GM23248 (cell line): ENCODE measurements around the gene RMC1. TPM values are rescaled to one million over a fixed set of nuclear protein-coding genes. Genes with fewer than 3 reads are reported as not detected.

ENCODE experiments used
- DNase-seq: peaks from one replicate; pipeline ENCODE4 v3.0.0-alpha.2; 2015
- H2AFZ ChIP-seq: fragments of 200-600 bp; sonication (generic); 2 replicates; pipeline ENCODE4 v1.6.1; 2016; ENCODE audit warnings: antibody characterized with exemption
- H3F3A ChIP-seq: fragments of 200-600 bp; sonication (generic); 2 replicates; pipeline ENCODE4 v1.6.1; 2016; ENCODE audit warnings: mild to moderate bottlenecking, antibody characterized with exemption, mixed run types; ENCODE audit not compliant: insufficient read depth
- H3K27ac ChIP-seq: fragments of 200-600 bp; sonication (generic); 2 replicates; pipeline ENCODE4 v1.5.1; 2016; ENCODE audit warnings: mild to moderate bottlenecking
- H3K27me3 ChIP-seq: fragments of 200-600 bp; sonication (generic); replicated peaks from 2 replicates; pipeline ENCODE4 v1.6.1; 2016; ENCODE audit warnings: mild to moderate bottlenecking; ENCODE audit not compliant: insufficient read depth
- H3K36me3 ChIP-seq: fragments of 200-600 bp; sonication (generic); 2 replicates; pipeline ENCODE4 v1.6.1; 2016; ENCODE audit warnings: low read depth, mild to moderate bottlenecking
- H3K4me1 ChIP-seq: fragments of 200-600 bp; sonication (generic); 2 replicates; pipeline ENCODE4 v1.6.1; 2016; ENCODE audit warnings: mild to moderate bottlenecking; ENCODE audit not compliant: insufficient read depth
- H3K4me2 ChIP-seq: fragments of 200-600 bp; sonication (generic); one replicate; pipeline ENCODE4 v1.6.1; 2016; ENCODE audit warnings: mild to moderate bottlenecking; ENCODE audit not compliant: unreplicated experiment
- H3K4me3 ChIP-seq: fragments of 200-600 bp; sonication (generic); 2 replicates; pipeline ENCODE4 v1.5.1; 2016; ENCODE audit warnings: mild to moderate bottlenecking
- H3K79me2 ChIP-seq: fragments of 200-600 bp; sonication (generic); 2 replicates; pipeline ENCODE4 v1.6.1; 2016; ENCODE audit warnings: mild to moderate bottlenecking; ENCODE audit not compliant: insufficient read depth
- H3K9ac ChIP-seq: fragments of 200-600 bp; sonication (generic); 2 replicates; pipeline ENCODE4 v1.6.1; 2016; ENCODE audit warnings: mild to moderate bottlenecking
- H3K9me2 ChIP-seq: fragments of 200-600 bp; sonication (generic); 2 replicates; pipeline ENCODE4 v1.6.1; 2016; ENCODE audit warnings: mixed run types, mild to moderate bottlenecking, moderate library complexity; ENCODE audit not compliant: insufficient read depth
- H3K9me3 ChIP-seq: fragments of 200-600 bp; sonication (generic); one replicate; pipeline ENCODE4 v1.6.1; 2017; ENCODE audit warnings: low read depth
- H4K20me1 ChIP-seq: fragments of 200-600 bp; sonication (generic); 2 replicates; pipeline ENCODE4 v1.6.0; 2016; ENCODE audit not compliant: insufficient read depth
- EZH2 ChIP-seq: fragments of 200-600 bp; sonication (generic); IDR thresholded peaks from 2 replicates; pipeline ENCODE4 v1.6.1; 2018; ENCODE audit warnings: antibody characterized with exemption, mild to moderate bottlenecking; ENCODE audit not compliant: insufficient read depth, poor library complexity, severe bottlenecking
- EZH2phosphoT487 ChIP-seq: fragments of 200-600 bp; sonication (generic); IDR thresholded peaks from 2 replicates; pipeline ENCODE4 v1.6.1; 2018; ENCODE audit warnings: antibody characterized with exemption, moderate library complexity, mild to moderate bottlenecking, low read depth; ENCODE audit not compliant: insufficient read depth
- WGBS, 2 experiments: methylation state at CpG; one replicate each; pipeline ENCODE4 v1.1.6; 2015 to 2017; ENCODE audit warnings: low lambda C conversion rate in 2 of 2, low coverage in 1 of 2; ENCODE audit errors: missing lambda C conversion rate in 2 of 2; 5-methylcytosine and 5-hydroxymethylcytosine counted together
- in situ Hi-C: fragments of 300-500 bp; cut with MboI; formaldehyde crosslinking; loops from 2 replicates; pipeline ENCODE4 v1.15.0; 2020
- polyA plus RNA-seq: library from polyadenylated mRNA; unstranded; fragments of >200 nt; fragmentation: Nextera tagmentation; extraction: Ambion mirVana; gene quantifications from 2 replicates; pipeline ENCODE4 v1.2.1, GENCODE V29; 2016
- total RNA-seq: library from RNA; depleted of rRNA; stranded (reverse); fragments of >200 nt; shearing (Covaris generic); gene quantifications from 2 replicates; pipeline ENCODE4 v1.2.3, GENCODE V29; 2014

RMC1 gene
- total and polyA plus RNA-seq, 2 experiments from 2014 or later, result 22.1 to 22.8 TPM

GRCh38 chr18:23570912-23571504 lies 67.7 kb downstream of the RMC1 start:
- Histone ChIP-seq H3K36me3 (peaks cover 44% of the 10 kb centered on the region), H3F3A (peaks cover 25% of the 10 kb centered on the region), H3K27ac (no peak overlapping the region), H3K9me3 (no peaks in the 10 kb centered on the region), H3K4me1 (peaks cover 14% of the 10 kb centered on the region), H2AFZ (no peak overlapping the region), H3K4me2 (no peak overlapping the region), H4K20me1 (0 out of 2 replicates have a peak, but pooled peaks cover 4% of the 10 kb centered on the region), H3K4me3 (no peak overlapping the region), H3K27me3 (no peaks in the 10 kb centered on the region), H3K9me2 (no peaks in the 10 kb centered on the region), H3K79me2 (peaks cover 35% of the 10 kb centered on the region), H3K9ac (no peak overlapping the region)
- no peak for DNase-seq
- WGBS, 2 experiments, result 95 to 100% methylated on average over 3 of the region's 3 CpGs
- in situ Hi-C loops, result no loop called here
- TF ChIP-seq EZH2 (no peak), EZH2phosphoT487 (no peak)

GRCh38 chr18:23572012-23572411 lies 68.7 kb downstream of the RMC1 start:
- Histone ChIP-seq H3K27me3 (no peaks in the 10 kb centered on the region), H3K79me2 (peaks cover 40% of the 10 kb centered on the region), H3K9me3 (no peaks in the 10 kb centered on the region), H3K4me3 (no peak overlapping the region), H4K20me1 (0 out of 2 replicates have a peak, but pooled peaks cover 4% of the 10 kb centered on the region), H3K9ac (no peak overlapping the region), H3K36me3 (peaks cover 34% of the 10 kb centered on the region), H2AFZ (no peak overlapping the region), H3K27ac (no peak overlapping the region), H3F3A (peaks cover 25% of the 10 kb centered on the region), H3K4me2 (no peak overlapping the region), H3K9me2 (no peaks in the 10 kb centered on the region), H3K4me1 (peaks cover 14% of the 10 kb centered on the region)
- 76 to 87% methylated on average over 2 of the region's 2 CpGs for WGBS, 2 experiments
- in situ Hi-C loops, result no loop called here
- no peak for DNase-seq
- TF ChIP-seq EZH2, result no peak
- TF ChIP-seq EZH2phosphoT487, result no peak

- H3K36me3 ChIP-seq, result peaks cover 29% of the 10 kb centered on the region
- H3K4me3 ChIP-seq, result no peak overlapping the region
- no peak overlapping the region for H3K27ac ChIP-seq
- peaks cover 40% of the 10 kb centered on the region for H3K79me2 ChIP-seq
- peaks cover 14% of the 10 kb centered on the region for H3K4me1 ChIP-seq
- WGBS, 2 experiments, result 97% methylated on average over 5 of the region's 5 CpGs
- in situ Hi-C loops, result no loop called here
- no peak for DNase-seq
- H3F3A ChIP-seq, result peaks cover 25% of the 10 kb centered on the region
- no peak overlapping the region for H2AFZ ChIP-seq
- no peaks in the 10 kb centered on the region for H3K9me3 ChIP-seq
- no peak overlapping the region for H3K4me2 ChIP-seq
- H3K27me3 ChIP-seq, result no peaks in the 10 kb centered on the region
- no peak for TF ChIP-seq EZH2phosphoT487
- TF ChIP-seq EZH2, result no peak
- no peak overlapping the region for H3K9ac ChIP-seq
- H4K20me1 ChIP-seq, result 0 out of 2 replicates have a peak, but pooled peaks cover 4% of the 10 kb centered on the region
- H3K9me2 ChIP-seq, result no peaks in the 10 kb centered on the region
Measured at GRCh38 chr18:23572570-23572969, 69.3 kb downstream of the RMC1 start.

GRCh38 chr18:23573020-23573419 lies 69.7 kb downstream of the RMC1 start:
- no peaks in the 10 kb centered on the region for H3K27me3 ChIP-seq
- no peaks in the 10 kb centered on the region for H3K9me2 ChIP-seq
- H3K9me3 ChIP-seq, result no peaks in the 10 kb centered on the region
- H3K9ac ChIP-seq, result no peak overlapping the region
- DNase-seq, result no peak
- WGBS, 2 experiments, result 97% methylated on average over 4 of the region's 4 CpGs
- H3K27ac ChIP-seq, result no peak overlapping the region
- H3K4me3 ChIP-seq, result no peak overlapping the region
- peaks cover 25% of the 10 kb centered on the region for H3F3A ChIP-seq
- in situ Hi-C loops, result no loop called here
- H3K4me1 ChIP-seq, result peaks cover 14% of the 10 kb centered on the region
- no peak for TF ChIP-seq EZH2
- no peak for TF ChIP-seq EZH2phosphoT487
- no peak overlapping the region for H2AFZ ChIP-seq
- H3K4me2 ChIP-seq, result no peak overlapping the region
- peaks cover 41% of the 10 kb centered on the region for H3K79me2 ChIP-seq
- 0 out of 2 replicates have a peak, but pooled peaks cover 4% of the 10 kb centered on the region for H4K20me1 ChIP-seq
- H3K36me3 ChIP-seq, result peaks cover 24% of the 10 kb centered on the region
